HepG2 (cell line): ENCODE measurements around the gene CRYM. TPM values are rescaled to one million over a fixed set of nuclear protein-coding genes. Genes with fewer than 3 reads are reported as not detected.

Experiments used
- FOXO1 ChIP-seq: sonication (generic); formaldehyde crosslinking; IDR thresholded peaks from 2 replicates; pipeline ENCODE4 v1.4.0; 2020; ENCODE audit warnings: missing genetic modification reagents
- JUND ChIP-seq: sonication (generic); formaldehyde crosslinking; IDR thresholded peaks from 2 replicates; pipeline ENCODE4 v1.8.0; 2022; ENCODE audit warnings: mild to moderate bottlenecking, missing genetic modification reagents
- KDM5A ChIP-seq: fragments of 200-600 bp; sonication (generic); IDR thresholded peaks from 2 replicates; pipeline ENCODE4 v1.7.0; 2018; ENCODE audit warnings: antibody characterized with exemption, mild to moderate bottlenecking, low read length, borderline replicate concordance
- KDM6A ChIP-seq: IDR thresholded peaks from 2 replicates; pipeline ENCODE4 v1.6.1; 2016; ENCODE audit warnings: low read depth
- KLF16 ChIP-seq, 2 experiments: sonication (generic) in 1 of 2; formaldehyde crosslinking in 1 of 2; IDR thresholded peaks; 2 replicates each; pipeline versions ENCODE4 v1.6.1 to v1.8.0; 2016 to 2023; ENCODE audit warnings: missing genetic modification reagents in 2 of 2, missing compliant biosample characterization in 1 of 2
- MAFG ChIP-seq: sonication (generic); formaldehyde crosslinking; IDR thresholded peaks from 2 replicates; pipeline ENCODE4 v1.5.1; 2020; ENCODE audit warnings: mild to moderate bottlenecking, missing genetic modification reagents
- MED1 ChIP-seq: sonication (generic); formaldehyde crosslinking; IDR thresholded peaks from 2 replicates; pipeline ENCODE4 v1.4.0; 2020; ENCODE audit warnings: missing genetic modification reagents
- MTA1 ChIP-seq: sonication (generic); formaldehyde crosslinking; IDR thresholded peaks from 2 replicates; pipeline ENCODE4 v1.4.0; 2020; ENCODE audit warnings: missing genetic modification reagents, mild to moderate bottlenecking, borderline replicate concordance
- NCOA5 ChIP-seq: sonication (generic); formaldehyde crosslinking; IDR thresholded peaks from 2 replicates; pipeline ENCODE4 v1.4.0; 2020; ENCODE audit warnings: missing genetic modification reagents
- PAF1 ChIP-seq: IDR thresholded peaks from 2 replicates; pipeline ENCODE4 v1.6.1; 2016; ENCODE audit warnings: missing genetic modification reagents, missing compliant biosample characterization
- RCOR2 ChIP-seq: IDR thresholded peaks from 2 replicates; pipeline ENCODE4 v1.6.1; 2016; ENCODE audit warnings: missing biosample characterization, missing genetic modification reagents
- SMAD9 ChIP-seq: sonication (generic); formaldehyde crosslinking; IDR thresholded peaks from 2 replicates; pipeline ENCODE4 v1.5.1; 2020; ENCODE audit warnings: mild to moderate bottlenecking, missing genetic modification reagents
- YEATS2 ChIP-seq: sonication (generic); formaldehyde crosslinking; IDR thresholded peaks from 2 replicates; pipeline ENCODE4 v1.4.0; 2020; ENCODE audit warnings: missing genetic modification reagents, borderline replicate concordance
- ZFYVE20 ChIP-seq: sonication (generic); formaldehyde crosslinking; IDR thresholded peaks from 2 replicates; pipeline ENCODE4 v1.8.0; 2023; ENCODE audit warnings: low read depth, mild to moderate bottlenecking, moderate library complexity, missing genetic modification reagents, borderline replicate concordance
- ZNF260 ChIP-seq: sonication (generic); formaldehyde crosslinking; IDR thresholded peaks from 2 replicates; pipeline ENCODE4 v1.4.0; 2020; ENCODE audit warnings: missing genetic modification reagents, low read depth, mild to moderate bottlenecking, borderline replicate concordance
- ZNF382 ChIP-seq: sonication (generic); formaldehyde crosslinking; IDR thresholded peaks from 2 replicates; pipeline ENCODE4 v1.5.0; 2020; ENCODE audit warnings: missing genetic modification reagents, mild to moderate bottlenecking, borderline replicate concordance
- ZNF383 ChIP-seq: sonication (generic); formaldehyde crosslinking; IDR thresholded peaks from 2 replicates; pipeline ENCODE4 v1.4.0; 2020; ENCODE audit warnings: missing genetic modification reagents, mild to moderate bottlenecking, borderline replicate concordance
- ZNF558 ChIP-seq: sonication (generic); formaldehyde crosslinking; IDR thresholded peaks from 2 replicates; pipeline ENCODE4 v1.9.0; 2022; ENCODE audit warnings: mild to moderate bottlenecking, missing genetic modification reagents, borderline replicate concordance
- ZNF720 ChIP-seq: sonication (generic); formaldehyde crosslinking; IDR thresholded peaks from 2 replicates; pipeline ENCODE4 v1.4.0; 2020; ENCODE audit warnings: missing genetic modification reagents
- ZSCAN9 ChIP-seq: IDR thresholded peaks from 2 replicates; pipeline ENCODE4 v1.6.1; 2016; ENCODE audit warnings: borderline replicate concordance
- polyA plus RNA-seq, 8 experiments: library from polyadenylated mRNA; depleted of rRNA in 3 of 8; stranded (reverse) in 7 of 8; unstranded in 1 of 8; fragments of >200 nt; fragmentation: Illumina TruSeq in 4 of 8; extraction: Trizol in 4 of 8; gene quantifications; 2 replicates each; pipeline versions ENCODE4 v1.2.1 to v1.2.3, GENCODE V29; 2011 to 2016; ENCODE audit warnings: low read depth in 4 of 8, missing spikeins in 1 of 8, mixed read lengths in 1 of 8; ENCODE audit not compliant: insufficient read depth in 1 of 8
- total RNA-seq, 5 experiments: library from RNA; depleted of rRNA; stranded (reverse); fragments of >200 nt; fragmentation: Illumina TruSeq; extraction: Trizol; gene quantifications; 2 replicates each; pipeline ENCODE4 v1.2.3, GENCODE V29; 2016; ENCODE audit warnings: low read depth in 1 of 5
- TF ChIP-seq, protein P1 (sequence below): sonication (generic); formaldehyde crosslinking; IDR thresholded peaks from 2 replicates; pipeline ENCODE4 v1.4.0; 2020; ENCODE audit warnings: low read depth, missing genetic modification reagents
- TF ChIP-seq, protein P2 (sequence below): sonication (generic); formaldehyde crosslinking; IDR thresholded peaks from 2 replicates; pipeline ENCODE4 v1.5.0; 2020; ENCODE audit warnings: missing genetic modification reagents
- TF ChIP-seq, protein P3 (sequence below): sonication (generic); formaldehyde crosslinking; IDR thresholded peaks from 2 replicates; pipeline ENCODE4 v1.4.0; 2020; ENCODE audit warnings: missing genetic modification reagents, mild to moderate bottlenecking, borderline replicate concordance
- TF ChIP-seq, protein P4 (sequence below): sonication (generic); formaldehyde crosslinking; IDR thresholded peaks from 2 replicates; pipeline ENCODE4 v1.5.0; 2020; ENCODE audit warnings: missing genetic modification reagents

The CRYM gene
- total and polyA plus RNA-seq, 2 of the 13 experiments (the other 11 are each of a cell fraction or from before 2014, with no cell fraction given), result 1.9 to 2.2 TPM

DNA sequence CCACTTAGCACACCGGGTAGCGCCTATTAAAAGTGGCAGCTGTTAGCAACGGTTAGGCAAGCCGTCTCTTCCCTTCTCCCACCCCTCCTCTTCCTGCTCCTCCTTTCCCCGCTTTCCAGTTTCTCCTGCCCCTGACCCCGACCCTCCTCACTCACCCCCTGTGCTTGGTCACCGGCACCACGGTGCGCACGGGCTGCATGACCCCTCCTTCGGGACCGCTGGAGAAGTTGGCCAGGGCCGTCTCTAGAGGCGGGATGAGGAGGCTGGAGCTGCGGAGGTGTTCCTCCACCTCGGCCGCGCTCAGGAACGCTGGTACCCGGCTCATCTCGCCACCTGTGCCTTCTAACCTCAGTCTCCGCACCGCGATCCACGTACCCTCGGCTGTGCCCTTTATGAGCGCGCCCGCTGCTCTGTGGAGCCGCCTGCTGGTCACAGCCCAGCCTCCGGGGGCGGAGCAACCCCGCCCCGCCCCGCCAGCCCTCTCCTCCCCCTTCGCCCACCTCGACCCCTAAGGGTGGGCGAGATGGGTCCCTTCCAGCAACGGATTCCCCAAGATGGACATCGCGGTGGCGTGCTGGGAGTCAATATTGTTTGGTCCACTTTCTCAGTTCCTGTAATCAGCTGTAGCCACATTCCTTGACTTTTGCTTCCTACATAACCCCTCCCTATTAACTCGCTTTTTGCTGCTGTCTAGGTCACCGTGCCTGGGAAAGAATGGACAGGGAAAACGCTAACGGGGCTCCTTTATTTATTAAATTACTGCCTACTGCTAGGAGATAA lies at the start of gene CRYM (continued):
- TF ChIP-seq, protein P1, sequence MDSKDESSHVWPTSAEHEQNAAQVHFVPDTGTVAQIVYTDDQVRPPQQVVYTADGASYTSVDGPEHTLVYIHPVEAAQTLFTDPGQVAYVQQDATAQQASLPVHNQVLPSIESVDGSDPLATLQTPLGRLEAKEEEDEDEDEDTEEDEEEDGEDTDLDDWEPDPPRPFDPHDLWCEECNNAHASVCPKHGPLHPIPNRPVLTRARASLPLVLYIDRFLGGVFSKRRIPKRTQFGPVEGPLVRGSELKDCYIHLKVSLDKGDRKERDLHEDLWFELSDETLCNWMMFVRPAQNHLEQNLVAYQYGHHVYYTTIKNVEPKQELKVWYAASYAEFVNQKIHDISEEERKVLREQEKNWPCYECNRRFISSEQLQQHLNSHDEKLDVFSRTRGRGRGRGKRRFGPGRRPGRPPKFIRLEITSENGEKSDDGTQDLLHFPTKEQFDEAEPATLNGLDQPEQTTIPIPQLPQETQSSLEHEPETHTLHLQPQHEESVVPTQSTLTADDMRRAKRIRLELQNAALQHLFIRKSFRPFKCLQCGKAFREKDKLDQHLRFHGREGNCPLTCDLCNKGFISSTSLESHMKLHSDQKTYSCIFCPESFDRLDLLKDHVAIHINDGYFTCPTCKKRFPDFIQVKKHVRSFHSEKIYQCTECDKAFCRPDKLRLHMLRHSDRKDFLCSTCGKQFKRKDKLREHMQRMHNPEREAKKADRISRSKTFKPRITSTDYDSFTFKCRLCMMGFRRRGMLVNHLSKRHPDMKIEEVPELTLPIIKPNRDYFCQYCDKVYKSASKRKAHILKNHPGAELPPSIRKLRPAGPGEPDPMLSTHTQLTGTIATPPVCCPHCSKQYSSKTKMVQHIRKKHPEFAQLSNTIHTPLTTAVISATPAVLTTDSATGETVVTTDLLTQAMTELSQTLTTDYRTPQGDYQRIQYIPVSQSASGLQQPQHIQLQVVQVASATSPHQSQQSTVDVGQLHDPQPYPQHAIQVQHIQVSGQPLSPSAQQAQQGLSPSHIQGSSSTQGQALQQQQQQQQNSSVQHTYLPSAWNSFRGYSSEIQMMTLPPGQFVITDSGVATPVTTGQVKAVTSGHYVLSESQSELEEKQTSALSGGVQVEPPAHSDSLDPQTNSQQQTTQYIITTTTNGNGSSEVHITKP, result peak; percentile 63; the same call in 1 of the 2 replicates
- TF ChIP-seq MED1 (CRISPR knock-in tag), result peak; percentile 56
- peak; percentile 65; the same call in 1 of the 2 replicates for TF ChIP-seq ZFYVE20 (CRISPR knock-in tag)
- TF ChIP-seq, protein P2, sequence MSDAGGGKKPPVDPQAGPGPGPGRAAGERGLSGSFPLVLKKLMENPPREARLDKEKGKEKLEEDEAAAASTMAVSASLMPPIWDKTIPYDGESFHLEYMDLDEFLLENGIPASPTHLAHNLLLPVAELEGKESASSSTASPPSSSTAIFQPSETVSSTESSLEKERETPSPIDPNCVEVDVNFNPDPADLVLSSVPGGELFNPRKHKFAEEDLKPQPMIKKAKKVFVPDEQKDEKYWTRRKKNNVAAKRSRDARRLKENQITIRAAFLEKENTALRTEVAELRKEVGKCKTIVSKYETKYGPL (CRISPR knock-in tag), result no peak
- peak; percentile 71 for TF ChIP-seq YEATS2 (CRISPR knock-in tag)
- no peak for TF ChIP-seq ZNF720
- TF ChIP-seq NCOA5 (CRISPR knock-in tag), result no peak
- TF ChIP-seq, protein P3, sequence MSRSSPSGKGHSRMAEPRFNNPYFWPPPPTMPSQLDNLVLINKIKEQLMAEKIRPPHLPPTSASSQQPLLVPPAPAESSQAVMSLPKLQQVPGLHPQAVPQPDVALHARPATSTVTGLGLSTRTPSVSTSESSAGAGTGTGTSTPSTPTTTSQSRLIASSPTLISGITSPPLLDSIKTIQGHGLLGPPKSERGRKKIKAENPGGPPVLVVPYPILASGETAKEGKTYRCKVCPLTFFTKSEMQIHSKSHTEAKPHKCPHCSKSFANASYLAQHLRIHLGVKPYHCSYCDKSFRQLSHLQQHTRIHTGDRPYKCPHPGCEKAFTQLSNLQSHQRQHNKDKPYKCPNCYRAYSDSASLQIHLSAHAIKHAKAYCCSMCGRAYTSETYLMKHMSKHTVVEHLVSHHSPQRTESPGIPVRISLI (CRISPR knock-in tag), result peak; percentile 78; the same call in 1 of the 2 replicates
- TF ChIP-seq, protein P4, sequence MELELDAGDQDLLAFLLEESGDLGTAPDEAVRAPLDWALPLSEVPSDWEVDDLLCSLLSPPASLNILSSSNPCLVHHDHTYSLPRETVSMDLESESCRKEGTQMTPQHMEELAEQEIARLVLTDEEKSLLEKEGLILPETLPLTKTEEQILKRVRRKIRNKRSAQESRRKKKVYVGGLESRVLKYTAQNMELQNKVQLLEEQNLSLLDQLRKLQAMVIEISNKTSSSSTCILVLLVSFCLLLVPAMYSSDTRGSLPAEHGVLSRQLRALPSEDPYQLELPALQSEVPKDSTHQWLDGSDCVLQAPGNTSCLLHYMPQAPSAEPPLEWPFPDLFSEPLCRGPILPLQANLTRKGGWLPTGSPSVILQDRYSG, result no peak
- peak in 1 of 2 experiments; percentile 88; a peak in 2 of 4 replicates for TF ChIP-seq KLF16 (CRISPR knock-in tag; IDR thresholded peaks at IDR 0.05)
- no peak for TF ChIP-seq ZSCAN9 (CRISPR knock-in tag)
- TF ChIP-seq ZNF260 (CRISPR knock-in tag), result no peak
- TF ChIP-seq ZNF558 (CRISPR knock-in tag), result no peak
- TF ChIP-seq ZNF383, result peak; percentile 78; the same call in 1 of the 2 replicates
- peak; percentile 63; the same call in 1 of the 2 replicates for TF ChIP-seq FOXO1
- no peak for TF ChIP-seq KDM5A
- no peak for TF ChIP-seq ZNF382 (CRISPR knock-in tag)
- peak; percentile 93; the same call in 1 of the 2 replicates for TF ChIP-seq MTA1 (CRISPR knock-in tag)
- no peak for TF ChIP-seq MAFG
- TF ChIP-seq KDM6A (CRISPR knock-in tag), result no peak
- TF ChIP-seq SMAD9 (CRISPR knock-in tag), result no peak
- 0 out of 2 replicates have a peak, but pooled peaks have one; percentile 39 for TF ChIP-seq JUND (CRISPR knock-in tag)
- no peak for TF ChIP-seq PAF1 (CRISPR knock-in tag)
- 0 out of 2 replicates have a peak, but pooled peaks have one; percentile 46 for TF ChIP-seq RCOR2
